GM19438 (cell line): Measurements from ENCODE around the gene CPE.
"Not testable (repeated sequence)": the region's sequence is repeated elsewhere in the genome, so short reads cannot be mapped to it uniquely, and the experiment has no call there.

Experiments
- ATAC-seq: cut with Tn5 transposase; IDR thresholded peaks from one replicate; pipeline ENCODE4 v1.9.1; 2021; ENCODE audit warnings: low read depth; ENCODE audit not compliant: unreplicated experiment

Gene CPE

DNA sequence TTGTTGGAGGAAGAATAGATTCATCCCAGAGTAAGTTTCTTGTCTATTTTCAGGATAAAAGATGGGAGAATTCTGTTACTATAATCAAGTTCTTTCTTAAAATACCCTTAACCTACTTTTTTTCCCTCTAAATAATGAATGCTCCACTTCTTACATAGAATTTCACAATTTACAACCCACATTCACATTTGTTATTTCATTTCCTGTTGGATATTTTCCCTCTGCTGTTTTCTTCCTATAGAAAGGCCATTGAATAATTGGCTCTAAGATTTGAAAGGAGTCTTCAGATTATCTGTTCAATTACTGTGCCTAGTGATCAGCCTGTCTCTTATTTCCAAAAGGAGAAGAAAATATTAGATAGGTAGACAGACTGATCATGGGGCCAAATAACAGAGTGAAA, 79.7 kb downstream of the CPE start:
- no peak for ATAC-seq

GRCh38 chr4:165461159-165461821, 82.5 kb downstream of the CPE start:
- no peak for ATAC-seq

- no peak for ATAC-seq
Observed at GRCh38 chr4:165462009-165462408, 83.2 kb downstream of the CPE start.

DNA sequence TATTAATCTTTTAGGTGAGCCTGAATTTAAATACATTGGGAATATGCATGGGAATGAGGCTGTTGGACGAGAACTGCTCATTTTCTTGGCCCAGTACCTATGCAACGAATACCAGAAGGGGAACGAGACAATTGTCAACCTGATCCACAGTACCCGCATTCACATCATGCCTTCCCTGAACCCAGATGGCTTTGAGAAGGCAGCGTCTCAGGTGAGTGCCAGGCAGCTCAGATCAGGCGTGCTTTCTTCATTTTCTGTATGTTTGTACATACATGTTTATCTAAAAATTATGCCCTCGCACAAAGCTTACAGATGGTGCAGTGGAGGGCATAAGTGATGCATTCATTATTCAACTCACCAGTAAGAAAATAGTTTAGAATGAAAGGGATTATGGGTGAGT, 85.6 kb downstream of the CPE start:
- no peak for ATAC-seq

DNA sequence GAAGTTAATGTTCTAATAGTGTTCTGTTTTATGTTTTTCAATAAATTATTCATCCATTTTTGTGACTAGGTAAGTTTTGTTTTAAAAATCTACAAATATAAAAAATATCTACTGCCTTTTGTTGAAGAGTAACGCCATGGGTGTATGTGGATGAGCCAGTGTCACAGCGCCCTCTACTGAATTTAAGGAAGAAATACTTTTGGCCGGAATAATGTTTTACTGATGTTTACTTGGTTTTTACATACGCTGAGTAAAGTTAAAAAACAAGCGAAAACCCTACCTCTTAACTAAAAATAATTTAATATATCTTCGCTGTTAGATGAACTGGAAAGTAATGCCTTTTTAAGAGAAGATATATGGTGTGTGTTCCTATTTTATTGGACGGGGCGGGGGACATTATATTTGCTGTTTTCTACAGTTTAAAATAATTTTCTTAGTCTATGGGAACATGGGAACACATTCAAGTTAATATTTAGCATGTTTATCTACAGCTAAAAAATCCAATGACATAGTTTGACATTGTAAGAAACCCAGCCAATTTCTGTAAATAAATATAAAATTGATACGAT, 86.1 kb downstream of the CPE start:
- ATAC-seq: peak; percentile 66

- no peak for ATAC-seq
Observed at GRCh38 chr4:165470009-165470408, 91.2 kb downstream of the CPE start.

- ATAC-seq: no peak
Observed at GRCh38 chr4:165472943-165473676, 94.3 kb downstream of the CPE start.

DNA sequence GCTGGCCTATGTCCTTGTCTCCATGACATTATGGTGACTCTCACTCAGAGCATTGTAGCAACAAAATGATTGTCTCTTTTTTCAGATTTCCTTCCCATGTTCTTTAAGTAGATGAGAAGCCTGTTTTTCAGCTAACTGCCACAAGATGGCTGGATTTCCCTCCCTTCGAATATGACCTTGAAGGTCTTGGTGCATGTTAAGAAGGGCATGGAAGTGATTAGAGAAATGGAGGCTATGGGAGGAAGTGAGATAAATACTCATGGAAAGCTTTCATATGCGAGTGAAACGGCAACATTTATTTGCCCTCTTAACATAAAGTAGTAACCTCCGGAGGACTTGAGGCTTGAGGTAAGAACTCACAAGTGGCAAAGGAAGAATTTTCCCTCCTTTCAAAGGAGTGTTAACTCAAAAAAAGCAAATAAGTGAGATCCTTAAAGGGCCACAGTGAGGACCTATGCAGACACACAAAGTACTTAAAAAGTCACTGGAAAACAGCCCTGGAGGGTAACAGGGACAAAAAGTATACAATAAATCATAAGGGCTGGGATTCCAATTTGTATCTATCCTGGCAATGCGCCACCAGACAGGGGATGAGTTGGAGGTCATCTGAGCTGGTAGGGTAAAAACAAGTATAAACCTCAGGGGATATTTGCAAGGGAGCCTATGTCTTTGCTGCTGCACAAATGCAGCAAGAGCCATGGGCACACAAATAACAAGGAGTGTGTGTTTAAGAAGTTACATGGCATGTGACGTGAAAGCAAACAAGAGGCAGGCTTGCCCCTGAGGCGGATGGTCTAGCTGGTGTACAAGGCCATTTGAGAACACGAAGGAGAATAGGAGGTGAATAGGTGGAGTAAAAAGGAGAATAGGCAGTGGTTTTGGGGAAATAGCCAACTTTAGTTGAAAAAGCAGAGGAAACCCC, 96.2 kb downstream of the CPE start:
- no peak for ATAC-seq

- no peak for ATAC-seq
Observed at GRCh38 chr4:165475706-165476070, 96.9 kb downstream of the CPE start.

- no peak for ATAC-seq
Observed at GRCh38 chr4:165476214-165477098, 97.6 kb downstream of the CPE start.

DNA sequence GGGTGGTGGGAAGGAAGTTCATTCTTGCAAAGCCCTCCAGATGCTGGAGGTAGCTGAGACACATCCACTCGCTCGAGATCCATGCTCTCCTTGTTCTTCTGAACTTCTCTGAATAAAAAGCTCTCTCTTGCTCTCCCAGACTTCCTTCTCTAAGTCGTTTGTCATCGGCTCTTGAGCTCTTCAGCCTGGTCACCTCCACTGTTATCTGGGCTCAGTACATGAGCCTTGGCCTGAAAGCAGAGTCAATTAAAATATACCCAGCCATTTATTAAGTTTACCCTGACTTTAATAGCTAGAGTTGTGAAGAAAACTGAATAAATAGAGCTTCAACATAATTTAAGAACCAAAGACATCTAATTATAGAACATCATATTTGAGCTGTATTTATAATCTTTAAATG, 99.0 kb downstream of the CPE start:
- ATAC-seq: no peak

- ATAC-seq: no peak
Observed at GRCh38 chr4:165478260-165478659, 99.5 kb downstream of the CPE start.

DNA sequence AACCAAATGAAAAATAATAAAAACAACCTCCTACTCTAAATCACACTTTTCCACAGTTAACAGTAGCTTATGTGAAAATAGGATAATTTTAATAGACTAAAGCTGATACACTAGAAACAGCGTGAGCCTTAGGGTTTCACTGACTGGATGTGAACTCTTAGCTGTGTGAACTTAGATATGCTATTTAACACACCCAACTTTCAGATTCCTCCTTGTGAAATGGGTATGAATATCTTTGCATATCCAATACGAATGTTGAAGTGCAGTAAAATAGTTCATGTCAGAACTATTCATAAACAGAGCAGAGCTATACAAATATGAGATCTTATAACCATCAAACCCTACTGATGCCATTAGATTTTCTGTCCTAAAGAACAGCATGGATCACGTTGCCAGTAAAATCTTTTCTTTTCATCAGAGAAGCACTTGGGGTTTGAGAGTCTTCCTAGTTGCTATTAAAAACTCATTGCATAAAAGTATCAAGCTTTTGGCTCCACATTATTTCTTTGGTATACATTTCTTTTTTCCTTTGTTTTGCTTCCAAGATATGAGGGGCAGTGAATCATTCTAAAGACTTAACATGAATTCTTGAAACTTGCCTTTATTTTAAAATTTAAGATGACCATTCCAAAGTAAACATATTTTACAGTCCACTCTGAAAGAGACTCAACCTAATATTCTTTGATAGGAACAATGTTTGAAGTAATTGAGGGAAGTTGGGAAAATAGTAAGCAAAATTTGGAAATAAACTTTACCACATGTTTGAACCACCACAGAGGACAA, 102.4 kb downstream of the CPE start:
- no peak for ATAC-seq

DNA sequence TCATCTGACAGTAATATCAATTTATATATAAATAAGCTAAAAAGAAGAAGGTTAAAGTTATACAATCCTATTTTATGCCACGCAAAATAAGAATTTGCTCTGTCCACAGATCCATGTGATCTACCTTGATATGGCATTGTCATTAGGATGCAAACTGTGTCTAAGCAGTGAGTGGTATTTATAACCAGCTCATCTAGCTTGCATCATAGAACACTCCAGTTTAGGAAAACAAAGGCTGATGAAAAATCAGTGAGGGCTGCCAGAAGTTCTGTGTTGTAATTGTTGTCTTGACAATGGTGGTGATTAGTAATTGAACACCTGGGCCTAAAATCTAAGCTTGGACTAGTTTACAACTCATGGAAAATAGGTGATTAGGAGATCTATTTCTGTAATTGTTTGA, 111.0 kb downstream of the CPE start:
- no peak for ATAC-seq

- ATAC-seq: not testable (repeated sequence)
Observed at GRCh38 chr4:165492583-165492982, 113.8 kb downstream of the CPE start.

- peak; percentile 63 for ATAC-seq
Observed at GRCh38 chr4:165493359-165493758, 114.6 kb downstream of the CPE start.

DNA sequence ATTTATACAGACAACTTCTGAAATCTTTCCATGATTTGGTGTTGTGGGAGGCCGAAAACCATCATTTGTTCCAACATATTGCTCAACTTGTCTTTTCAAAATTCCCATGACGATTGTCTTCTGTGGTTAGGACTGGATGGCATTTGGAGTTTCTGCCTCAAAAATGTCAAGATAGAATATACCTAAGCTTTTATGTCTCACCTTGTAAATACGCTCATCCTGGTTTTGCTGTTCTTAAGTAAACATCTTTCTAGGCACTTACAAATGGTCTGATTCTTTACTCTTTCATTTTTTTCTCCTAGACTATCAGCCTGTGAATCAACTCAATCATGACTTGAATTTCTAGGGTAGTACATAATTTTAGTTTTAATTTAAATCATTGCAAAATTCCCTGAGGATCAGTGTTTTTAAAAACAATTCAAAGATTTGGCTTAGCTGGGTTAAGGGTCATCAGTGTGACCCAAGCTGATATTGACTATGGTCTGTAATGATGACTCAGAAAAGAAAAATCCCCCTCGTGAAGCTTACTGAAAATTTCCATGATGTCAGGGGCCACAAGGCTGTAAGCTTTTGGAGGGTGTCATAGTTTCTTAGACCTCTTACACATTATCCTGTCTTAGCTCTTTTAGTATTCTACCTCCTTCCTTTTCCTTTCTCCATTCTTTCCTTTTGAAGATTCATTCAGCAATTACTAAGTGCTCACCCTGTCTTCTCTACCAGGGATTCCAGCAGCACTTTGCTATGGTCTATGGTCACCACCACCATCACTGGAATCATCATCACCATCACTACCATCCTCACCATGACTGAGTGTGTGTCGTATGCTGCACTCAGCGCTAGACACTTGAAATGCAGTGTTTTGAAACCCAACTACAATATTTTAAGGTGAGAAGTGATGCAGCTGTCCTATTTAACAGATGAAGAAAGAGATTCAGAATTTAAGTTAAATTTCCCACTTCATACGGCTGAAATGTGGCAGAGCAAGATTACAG, 124.4 kb downstream of the CPE start:
- ATAC-seq: no peak

- no peak for ATAC-seq
Observed at GRCh38 chr4:165504184-165504583, 125.4 kb downstream of the CPE start.
